ENCODE data around the gene ALDH1A2.

DNA sequence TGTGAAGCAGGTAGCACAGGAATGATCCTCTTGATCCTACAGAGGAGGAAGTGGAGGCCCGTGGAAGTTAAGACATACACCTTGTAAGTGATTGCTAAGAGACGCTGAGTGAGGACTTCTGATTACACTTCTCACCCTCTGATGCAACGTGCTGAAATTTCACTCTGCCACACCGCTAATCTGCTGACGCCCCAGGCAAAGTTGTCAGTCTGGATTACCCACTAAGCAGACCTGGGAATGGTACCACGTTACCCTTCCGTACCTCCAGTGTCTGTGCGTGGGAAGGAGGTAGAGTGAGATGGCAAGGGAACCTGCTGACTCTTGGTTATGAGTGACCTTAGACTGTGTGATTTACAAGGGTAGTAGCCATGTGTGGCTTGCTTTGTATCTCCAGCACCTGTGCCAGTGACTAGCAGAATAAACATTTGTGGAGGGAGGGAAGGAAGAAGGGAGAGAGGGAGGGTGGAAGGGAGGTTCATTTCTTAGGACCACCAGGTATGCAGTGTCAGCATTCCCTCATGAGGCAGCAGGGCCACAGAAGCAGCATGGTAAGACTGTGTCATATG is 115.0 kb downstream of the ALDH1A2 start:
- TF ChIP-seq, protein P1, sequence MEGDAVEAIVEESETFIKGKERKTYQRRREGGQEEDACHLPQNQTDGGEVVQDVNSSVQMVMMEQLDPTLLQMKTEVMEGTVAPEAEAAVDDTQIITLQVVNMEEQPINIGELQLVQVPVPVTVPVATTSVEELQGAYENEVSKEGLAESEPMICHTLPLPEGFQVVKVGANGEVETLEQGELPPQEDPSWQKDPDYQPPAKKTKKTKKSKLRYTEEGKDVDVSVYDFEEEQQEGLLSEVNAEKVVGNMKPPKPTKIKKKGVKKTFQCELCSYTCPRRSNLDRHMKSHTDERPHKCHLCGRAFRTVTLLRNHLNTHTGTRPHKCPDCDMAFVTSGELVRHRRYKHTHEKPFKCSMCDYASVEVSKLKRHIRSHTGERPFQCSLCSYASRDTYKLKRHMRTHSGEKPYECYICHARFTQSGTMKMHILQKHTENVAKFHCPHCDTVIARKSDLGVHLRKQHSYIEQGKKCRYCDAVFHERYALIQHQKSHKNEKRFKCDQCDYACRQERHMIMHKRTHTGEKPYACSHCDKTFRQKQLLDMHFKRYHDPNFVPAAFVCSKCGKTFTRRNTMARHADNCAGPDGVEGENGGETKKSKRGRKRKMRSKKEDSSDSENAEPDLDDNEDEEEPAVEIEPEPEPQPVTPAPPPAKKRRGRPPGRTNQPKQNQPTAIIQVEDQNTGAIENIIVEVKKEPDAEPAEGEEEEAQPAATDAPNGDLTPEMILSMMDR (IDR thresholded peaks at IDR 0.05; ENCODE audit: low read depth, low read length) = no peak
- TF ChIP-seq EZH2phosphoT487 (IDR thresholded peaks at IDR 0.05; ENCODE audit: low read depth) = no peak

Measured in OCI-LY3 (cell line).